ENCODE data around the gene PARP8.
"Not testable (repeated sequence)": the region's sequence is repeated elsewhere in the genome, so short reads cannot be mapped to it uniquely, and the experiment has no call there.

The PARP8 gene

GRCh38 chr5:50763846-50764245, 97.4 kb downstream of the PARP8 start:
- no peak for TF ChIP-seq CTCF (IDR thresholded peaks at IDR 0.05; ENCODE audit: borderline replicate concordance, control extremely low read depth, extremely low read depth, insufficient read depth, missing control alignments)
- in situ Hi-C loops (cut with MboI; ENCODE audit: low sequenced_read_pairs, unreplicated experiment), result no loop called here
- DNase-seq (ENCODE audit: low spot score), result no peak

DNA sequence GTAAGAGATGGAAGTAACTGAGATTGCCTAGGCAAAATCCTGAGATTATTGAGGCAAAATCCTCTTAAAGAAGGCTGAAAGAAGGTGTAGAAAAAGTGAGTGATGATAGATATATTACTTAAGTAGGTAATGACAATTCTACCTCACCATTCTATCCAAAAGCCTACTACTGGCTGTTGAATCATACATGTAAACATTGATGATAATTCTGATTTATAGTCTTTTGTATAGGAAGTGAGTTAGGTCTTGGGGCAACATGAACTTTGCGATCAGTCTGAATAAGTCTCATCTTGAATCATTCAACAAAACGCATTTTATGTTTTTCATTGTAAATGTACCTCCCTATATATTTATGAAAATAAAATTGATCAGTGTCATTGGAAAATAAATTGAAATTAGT, 99.6 kb downstream of the PARP8 start:
- TF ChIP-seq CTCF (IDR thresholded peaks at IDR 0.05; ENCODE audit: borderline replicate concordance, control extremely low read depth, extremely low read depth, insufficient read depth, missing control alignments), result no peak
- in situ Hi-C loops (cut with MboI; ENCODE audit: low sequenced_read_pairs, unreplicated experiment), result no loop called here
- DNase-seq (ENCODE audit: low spot score), result no peak

GRCh38 chr5:50766462-50766861, 100.0 kb downstream of the PARP8 start:
- no peak for DNase-seq (ENCODE audit: low spot score)
- no peak for TF ChIP-seq CTCF (IDR thresholded peaks at IDR 0.05; ENCODE audit: borderline replicate concordance, control extremely low read depth, extremely low read depth, insufficient read depth, missing control alignments)
- in situ Hi-C loops (cut with MboI; ENCODE audit: low sequenced_read_pairs, unreplicated experiment), result no loop called here

- in situ Hi-C loops (cut with MboI; ENCODE audit: low sequenced_read_pairs, unreplicated experiment), result no loop called here
- TF ChIP-seq CTCF (IDR thresholded peaks at IDR 0.05; ENCODE audit: borderline replicate concordance, control extremely low read depth, extremely low read depth, insufficient read depth, missing control alignments), result no peak
- no peak for DNase-seq (ENCODE audit: low spot score)
Observed at GRCh38 chr5:50766967-50767366, 100.5 kb downstream of the PARP8 start.

- in situ Hi-C loops (cut with MboI; ENCODE audit: low sequenced_read_pairs, unreplicated experiment), result no loop called here
- no peak for TF ChIP-seq CTCF (IDR thresholded peaks at IDR 0.05; ENCODE audit: borderline replicate concordance, control extremely low read depth, extremely low read depth, insufficient read depth, missing control alignments)
- DNase-seq (ENCODE audit: low spot score), result no peak
Observed at GRCh38 chr5:50767588-50767987, 101.2 kb downstream of the PARP8 start.

DNA sequence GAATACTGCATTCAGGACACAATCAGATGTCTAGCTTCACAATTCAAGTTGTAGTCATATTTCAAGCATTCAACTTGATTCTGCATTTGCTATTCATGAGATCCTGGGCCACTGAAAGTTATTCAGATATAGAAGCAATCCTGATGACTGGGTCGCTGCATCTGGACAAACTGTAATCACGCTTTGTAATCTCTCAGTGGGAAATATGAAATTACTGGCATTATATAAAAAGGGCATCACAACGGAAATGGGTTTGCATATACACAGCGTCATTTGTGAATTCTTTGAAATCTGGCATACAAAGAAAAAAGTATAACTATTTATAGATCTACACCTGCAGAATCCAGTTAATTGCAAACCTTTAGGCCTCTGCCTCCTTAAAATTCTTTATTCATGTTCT, 102.2 kb downstream of the PARP8 start:
- no peak for DNase-seq (ENCODE audit: low spot score)
- in situ Hi-C loops (cut with MboI; ENCODE audit: low sequenced_read_pairs, unreplicated experiment), result no loop called here
- no peak for TF ChIP-seq CTCF (IDR thresholded peaks at IDR 0.05; ENCODE audit: borderline replicate concordance, control extremely low read depth, extremely low read depth, insufficient read depth, missing control alignments)

- DNase-seq (ENCODE audit: low spot score), result no peak
- in situ Hi-C loops (cut with MboI; ENCODE audit: low sequenced_read_pairs, unreplicated experiment), result no loop called here
- no peak for TF ChIP-seq CTCF (IDR thresholded peaks at IDR 0.05; ENCODE audit: borderline replicate concordance, control extremely low read depth, extremely low read depth, insufficient read depth, missing control alignments)
Observed at GRCh38 chr5:50770441-50770840, 104.0 kb downstream of the PARP8 start.

- in situ Hi-C loops (cut with MboI; ENCODE audit: low sequenced_read_pairs, unreplicated experiment); DNase-seq (ENCODE audit: low spot score): not testable (repeated sequence)
Observed at GRCh38 chr5:50774446-50775175, 108.2 kb downstream of the PARP8 start.
